Astrocyte (in vitro differentiated cells and primary cell): ENCODE results near the gene PDGFRA. TPM values are rescaled to one million over a fixed set of nuclear protein-coding genes. Genes with fewer than 3 reads are reported as not detected.

Experiments used
- DNase-seq: peaks from one replicate; pipeline ENCODE4 v3.0.0-alpha.2; 2010; ENCODE audit warnings: low read depth
- FAIRE-seq: peaks from 2 replicates; lab custom pipeline; 2011; peaks lifted over from hg19 to GRCh38; lab: Jason Lieb, UNC
- H2AFZ ChIP-seq: 2 replicates; pipeline ENCODE4 v1.6.0; 2012; ENCODE audit warnings: low read depth, low read length, inconsistent platforms
- H3K27ac ChIP-seq: 2 replicates; pipeline ENCODE4 v1.5.1; 2011; ENCODE audit warnings: low read depth, low read length, inconsistent platforms
- H3K27me3 ChIP-seq: 2 replicates; pipeline ENCODE4 v1.6.0; 2011; ENCODE audit warnings: low read length, inconsistent platforms; ENCODE audit not compliant: insufficient read depth
- H3K36me3 ChIP-seq: 2 replicates; pipeline ENCODE4 v1.5.1; 2011; ENCODE audit warnings: low read length, inconsistent platforms; ENCODE audit not compliant: insufficient read depth
- H3K4me1 ChIP-seq: 2 replicates; pipeline ENCODE4 v1.5.1; 2011; ENCODE audit warnings: low read length, inconsistent platforms; ENCODE audit not compliant: insufficient read depth
- H3K4me2 ChIP-seq: 2 replicates; pipeline ENCODE4 v1.6.0; 2012; ENCODE audit warnings: low read length, inconsistent platforms
- H3K4me3 ChIP-seq: 2 replicates; pipeline ENCODE4 v1.5.1; 2011; ENCODE audit warnings: low read depth, mild to moderate bottlenecking, low read length, inconsistent platforms; ENCODE audit not compliant: insufficient read depth
- H3K79me2 ChIP-seq: 2 replicates; pipeline ENCODE4 v1.6.0; 2012; ENCODE audit warnings: mild to moderate bottlenecking, low read length, inconsistent platforms; ENCODE audit not compliant: insufficient read depth
- H3K9ac ChIP-seq: 2 replicates; pipeline ENCODE4 v1.6.0; 2012; ENCODE audit warnings: mild to moderate bottlenecking, low read length, inconsistent platforms
- H3K9me3 ChIP-seq: 2 replicates; pipeline ENCODE4 v1.5.1; 2012; ENCODE audit warnings: low read depth, mild to moderate bottlenecking, low read length, inconsistent platforms; ENCODE audit not compliant: insufficient read depth
- H4K20me1 ChIP-seq: 2 replicates; pipeline ENCODE4 v1.6.0; 2012; ENCODE audit warnings: low read length, inconsistent platforms; ENCODE audit not compliant: insufficient read depth
- H3K27ac Mint-ChIP-seq: one replicate; pipeline ENCODE4 v1.8.0; 2021; ENCODE audit warnings: mild to moderate bottlenecking, mixed read lengths; ENCODE audit not compliant: unreplicated experiment
- H3K27me3 Mint-ChIP-seq: one replicate; pipeline ENCODE4 v1.8.0; 2021; ENCODE audit warnings: low read depth, mixed read lengths; ENCODE audit not compliant: unreplicated experiment
- H3K36me3 Mint-ChIP-seq: one replicate; pipeline ENCODE4 v1.8.0; 2021; ENCODE audit warnings: low read depth, mixed read lengths; ENCODE audit not compliant: unreplicated experiment
- H3K4me1 Mint-ChIP-seq: one replicate; pipeline ENCODE4 v1.8.0; 2021; ENCODE audit warnings: low read depth, mixed read lengths; ENCODE audit not compliant: unreplicated experiment
- H3K4me3 Mint-ChIP-seq: one replicate; pipeline ENCODE4 v1.8.0; 2021; ENCODE audit warnings: mild to moderate bottlenecking, moderate library complexity, mixed read lengths; ENCODE audit not compliant: unreplicated experiment
- H3K9me3 Mint-ChIP-seq: one replicate; pipeline ENCODE4 v1.8.0; 2021; ENCODE audit warnings: mild to moderate bottlenecking, mixed read lengths; ENCODE audit not compliant: unreplicated experiment
- CTCF ChIP-seq: IDR thresholded peaks from 2 replicates; pipeline ENCODE4 v1.5.1; 2011; ENCODE audit warnings: low read depth, mild to moderate bottlenecking, inconsistent platforms, low read length, moderate library complexity; ENCODE audit not compliant: insufficient read depth
- EZH2 ChIP-seq: IDR thresholded peaks from 2 replicates; pipeline ENCODE4 v1.6.1; 2012; ENCODE audit warnings: mild to moderate bottlenecking, low read length, inconsistent platforms; ENCODE audit not compliant: insufficient read depth
- total RNA-seq: library from RNA; stranded (reverse); gene quantifications from 2 replicates; pipeline ENCODE4 v1.2.1, GENCODE V29; 2021

The PDGFRA gene
- total RNA-seq, 1 donor from 2014 or later = 9.2 TPM

DNA sequence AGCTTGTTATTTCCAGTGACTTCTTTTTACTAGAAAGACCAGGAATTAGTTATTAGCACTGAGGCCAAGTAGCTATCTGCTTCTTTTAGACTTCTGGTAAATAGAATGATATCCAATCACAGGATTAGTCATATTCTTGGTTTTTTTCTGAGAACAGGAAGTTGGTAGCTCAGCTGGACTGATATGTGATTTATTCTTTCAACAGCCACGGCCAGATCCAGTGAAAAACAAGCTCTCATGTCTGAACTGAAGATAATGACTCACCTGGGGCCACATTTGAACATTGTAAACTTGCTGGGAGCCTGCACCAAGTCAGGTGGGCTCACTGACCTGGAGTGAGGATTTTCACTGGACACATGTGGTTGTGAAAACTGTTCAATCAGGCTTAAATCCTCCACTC is 48.6 kb downstream of the PDGFRA start:
- Mint-ChIP-seq H3K36me3 (peaks cover 29% of the 10 kb centered on the region), H3K27me3 (peaks cover 4% of the 10 kb centered on the region), H3K27ac (peak overlapping the region; percentile 31), H3K4me3 (peak overlapping the region; percentile 52), H3K4me1 (peaks cover 20% of the 10 kb centered on the region), H3K9me3 (peaks cover 12% of the 10 kb centered on the region)
- Histone ChIP-seq H3K36me3 (peaks cover 19% of the 10 kb centered on the region), H4K20me1 (no peaks in the 10 kb centered on the region), H3K27ac (peak overlapping the region; percentile 51), H3K4me1 (peaks cover 35% of the 10 kb centered on the region), H3K79me2 (no peaks in the 10 kb centered on the region), H3K4me2 (peak overlapping the region; percentile 80), H3K9ac (peak overlapping the region; percentile 64), H3K27me3 (no peaks in the 10 kb centered on the region), H3K9me3 (no peaks in the 10 kb centered on the region), H2AFZ (no peak overlapping the region), H3K4me3 (peak overlapping the region; percentile 22)
- no peak for TF ChIP-seq EZH2
- FAIRE-seq = peak; percentile 85
- peak; percentile 89 for DNase-seq

- Mint-ChIP-seq H3K36me3 (peaks cover 25% of the 10 kb centered on the region), H3K4me3 (no peak overlapping the region), H3K27me3 (peaks cover 2% of the 10 kb centered on the region), H3K4me1 (peaks cover 20% of the 10 kb centered on the region), H3K9me3 (peaks cover 12% of the 10 kb centered on the region), H3K27ac (no peak overlapping the region)
- Histone ChIP-seq H3K27me3 (no peaks in the 10 kb centered on the region), H3K4me3 (no peak overlapping the region), H3K4me1 (peaks cover 35% of the 10 kb centered on the region), H2AFZ (no peak overlapping the region), H3K9me3 (no peaks in the 10 kb centered on the region), H3K27ac (peak overlapping the region; percentile 51), H3K36me3 (peaks cover 14% of the 10 kb centered on the region), H4K20me1 (no peaks in the 10 kb centered on the region), H3K79me2 (no peaks in the 10 kb centered on the region), H3K4me2 (no peak overlapping the region), H3K9ac (no peak overlapping the region)
- TF ChIP-seq EZH2 = no peak
- TF ChIP-seq CTCF = no peak
- FAIRE-seq (no peak), DNase-seq (no peak)
Measured at GRCh38 chr4:54278216-54278615, 49.1 kb downstream of the PDGFRA start.

GRCh38 chr4:54281054-54281766 is 52.1 kb downstream of the PDGFRA start:
- Histone ChIP-seq H3K27ac (peak overlapping the region; percentile 84), H4K20me1 (no peaks in the 10 kb centered on the region), H3K4me3 (no peak overlapping the region), H3K4me2 (peak overlapping the region; percentile 24), H3K27me3 (no peaks in the 10 kb centered on the region), H2AFZ (no peak overlapping the region), H3K4me1 (peaks cover 35% of the 10 kb centered on the region), H3K79me2 (no peaks in the 10 kb centered on the region), H3K36me3 (peaks cover 14% of the 10 kb centered on the region), H3K9me3 (no peaks in the 10 kb centered on the region), H3K9ac (peak overlapping the region; percentile 53)
- peak; percentile 98 for DNase-seq
- Mint-ChIP-seq H3K4me1 (peaks cover 20% of the 10 kb centered on the region), H3K27ac (peak overlapping the region; percentile 47), H3K27me3 (no peaks in the 10 kb centered on the region), H3K4me3 (no peak overlapping the region), H3K9me3 (peaks cover 20% of the 10 kb centered on the region), H3K36me3 (peaks cover 21% of the 10 kb centered on the region)
- peak; percentile 97 for FAIRE-seq
- TF ChIP-seq EZH2 = no peak
